Thymus (tissue), 11 donors: ENCODE data around the gene NLRP5. TPM values are rescaled to one million over a fixed set of nuclear protein-coding genes. Genes with fewer than 3 reads are reported as not detected.

Source experiments
- DNase-seq, 9 donors: peaks; one replicate each; pipeline ENCODE4 v3.0.0-alpha.2; 2013; ENCODE audit warnings: low spot score in 9 of 9, low read depth in 6 of 9, missing footprints in 1 of 9
- H3K27ac ChIP-seq, 2 donors: one replicate each; pipeline ENCODE4 v1.5.1; 2013; ENCODE audit warnings: control low read depth in 1 of 2, low read depth in 1 of 2, low read length in 1 of 2, mild to moderate bottlenecking in 1 of 2, moderate library complexity in 1 of 2
- H3K27me3 ChIP-seq, 2 donors: one replicate each; pipeline ENCODE4 v1.5.1; 2013; ENCODE audit warnings: low read length in 1 of 2; ENCODE audit not compliant: control insufficient read depth in 2 of 2, insufficient read depth in 1 of 2
- H3K36me3 ChIP-seq, 2 donors: one replicate each; pipeline ENCODE4 v1.5.1; 2013; ENCODE audit warnings: low read length in 1 of 2, mild to moderate bottlenecking in 1 of 2, moderate library complexity in 1 of 2; ENCODE audit not compliant: control insufficient read depth in 2 of 2, insufficient read depth in 2 of 2
- H3K4me1 ChIP-seq, 2 donors: one replicate each; pipeline ENCODE4 v1.5.1; 2013; ENCODE audit warnings: low read length in 2 of 2; ENCODE audit not compliant: control insufficient read depth in 2 of 2, insufficient read depth in 2 of 2
- H3K4me3 ChIP-seq, 2 donors: one replicate each; pipeline ENCODE4 v1.5.1; 2013; ENCODE audit warnings: low read length in 2 of 2, control low read depth in 1 of 2, mild to moderate bottlenecking in 1 of 2
- H3K9me3 ChIP-seq, 2 donors: one replicate each; pipeline ENCODE4 v1.5.1; 2013; ENCODE audit warnings: low read length in 1 of 2, mild to moderate bottlenecking in 1 of 2; ENCODE audit not compliant: control insufficient read depth in 2 of 2, insufficient read depth in 1 of 2
- WGBS: extraction: QIAGEN DNeasy Blood & Tissue Kit; methylation state at CpG from one replicate; pipeline ENCODE4 v1.1.7; 2013; 5-methylcytosine and 5-hydroxymethylcytosine counted together
- polyA plus RNA-seq: library from polyadenylated mRNA; stranded (reverse); fragments of 200-250 nt; gene quantifications from one replicate; pipeline ENCODE4 v1.2.3, GENCODE V29; 2013
- total RNA-seq: library from RNA; stranded (reverse); fragments of 120-200 nt; gene quantifications from one replicate; pipeline ENCODE4 v1.2.4, GENCODE V29; 2013
- donor health status: healthy.

The NLRP5 gene
- total and polyA plus RNA-seq, 2 donors = 0.02 TPM; not detected in 1

GRCh38 chr19:56106993-56107392 lies 120.4 kb downstream of the NLRP5 start:
- no peak overlapping the region for H3K27ac ChIP-seq
- H3K27me3 ChIP-seq = no peaks in the 10 kb centered on the region
- 93% methylated on average over 11 of the region's 11 CpGs for WGBS
- H3K36me3 ChIP-seq = peaks cover 11 to 20% of the 10 kb centered on the region in 2 donors
- peaks cover 11 to 36% of the 10 kb centered on the region in 2 donors for H3K4me1 ChIP-seq
- no peak overlapping the region for H3K4me3 ChIP-seq
- H3K9me3 ChIP-seq = no peaks in the 10 kb centered on the region
- DNase-seq = no peak

GRCh38 chr19:56107626-56108351 lies 121.2 kb downstream of the NLRP5 start:
- peaks cover 5 to 12% of the 10 kb centered on the region in 2 donors for H3K36me3 ChIP-seq
- H3K27me3 ChIP-seq = no peaks in the 10 kb centered on the region
- H3K9me3 ChIP-seq = no peaks in the 10 kb centered on the region
- no peak overlapping the region for H3K27ac ChIP-seq
- whole genome bisulfite sequencing = 89% methylated on average over 27 of the region's 27 CpGs
- DNase-seq = no peak
- H3K4me3 ChIP-seq = no peak overlapping the region
- H3K4me1 ChIP-seq = peaks cover 19 to 44% of the 10 kb centered on the region in 2 donors

- Histone ChIP-seq H3K36me3 (peaks cover 3 to 8% of the 10 kb centered on the region in 2 donors), H3K9me3 (no peaks in the 10 kb centered on the region), H3K4me1 (peaks cover 28 to 52% of the 10 kb centered on the region in 2 donors), H3K27ac (no peak overlapping the region), H3K27me3 (no peaks in the 10 kb centered on the region), H3K4me3 (no peak overlapping the region)
- no peak for DNase-seq
- 72% methylated on average over 24 of the region's 24 CpGs for WGBS
These were observed 122.0 kb downstream of the NLRP5 start for GRCh38 chr19:56108447-56109195.

GRCh38 chr19:56109226-56109625 lies 122.7 kb downstream of the NLRP5 start:
- H3K36me3 ChIP-seq = peaks cover 3 to 8% of the 10 kb centered on the region in 2 donors
- WGBS = 54% methylated on average over 13 of the region's 13 CpGs
- no peak overlapping the region for H3K27ac ChIP-seq
- H3K27me3 ChIP-seq = no peaks in the 10 kb centered on the region
- peaks cover 28 to 57% of the 10 kb centered on the region in 2 donors for H3K4me1 ChIP-seq
- no peaks in the 10 kb centered on the region for H3K9me3 ChIP-seq
- DNase-seq = peak in 2 of 9 donors; percentile 35 to 58
- no peak overlapping the region for H3K4me3 ChIP-seq

GRCh38 chr19:56110515-56111448 lies 124.2 kb downstream of the NLRP5 start:
- Histone ChIP-seq H3K36me3 (peaks cover 3 to 11% of the 10 kb centered on the region in 2 donors), H3K9me3 (no peaks in the 10 kb centered on the region), H3K27me3 (no peaks in the 10 kb centered on the region), H3K27ac (peak overlapping the region; percentile 76 to 86), H3K4me1 (peaks cover 29 to 59% of the 10 kb centered on the region in 2 donors), H3K4me3 (peak overlapping the region in 1 of 2 donors; percentile 35)
- WGBS = 83% methylated on average over 12 of the region's 12 CpGs
- DNase-seq = no peak

Other genes with a start within 250 kb of the NLRP5 start
- gene NLRP9, start 248.4 kb upstream of the NLRP5 start, total RNA-seq = not detected
- 0.02 TPM for gene NLRP9, start 248.4 kb upstream of the NLRP5 start, polyA plus RNA-seq
- gene RFPL4A, start 227.7 kb upstream of the NLRP5 start, total RNA-seq = 0.33 TPM
- gene RFPL4A, start 227.7 kb upstream of the NLRP5 start, polyA plus RNA-seq = 0.23 TPM
- 0.28 TPM for gene RFPL4AL1, start 217.7 kb upstream of the NLRP5 start, total RNA-seq
- gene RFPL4AL1, start 217.7 kb upstream of the NLRP5 start, polyA plus RNA-seq = 0.05 TPM
- under 0.01 TPM for gene NLRP11, start 154.8 kb upstream of the NLRP5 start, total RNA-seq
- 0.02 TPM for gene NLRP11, start 154.8 kb upstream of the NLRP5 start, polyA plus RNA-seq
- gene NLRP4, start 150.2 kb upstream of the NLRP5 start, total RNA-seq = under 0.01 TPM
- 0.09 TPM for gene NLRP4, start 150.2 kb upstream of the NLRP5 start, polyA plus RNA-seq
- gene NLRP13, start 54.4 kb upstream of the NLRP5 start, total RNA-seq = not detected
- gene NLRP13, start 54.4 kb upstream of the NLRP5 start, polyA plus RNA-seq = 0.02 TPM
- not detected for gene NLRP8, start 38.9 kb upstream of the NLRP5 start, total RNA-seq
- gene NLRP8, start 38.9 kb upstream of the NLRP5 start, polyA plus RNA-seq = not detected
- 19.4 TPM for gene ZNF787, start 134.5 kb downstream of the NLRP5 start, total RNA-seq
- 19.8 TPM for gene ZNF787, start 134.5 kb downstream of the NLRP5 start, polyA plus RNA-seq
- 21.2 TPM for gene ZNF444, start 154.5 kb downstream of the NLRP5 start, total RNA-seq
- gene ZNF444, start 154.5 kb downstream of the NLRP5 start, polyA plus RNA-seq = 45.5 TPM
- not detected for gene GALP, start 189.2 kb downstream of the NLRP5 start, total RNA-seq
- gene GALP, start 189.2 kb downstream of the NLRP5 start, polyA plus RNA-seq = 0.39 TPM
- not detected for gene ZSCAN5B, start 211.0 kb downstream of the NLRP5 start, total RNA-seq
- 0.05 TPM for gene ZSCAN5B, start 211.0 kb downstream of the NLRP5 start, polyA plus RNA-seq
- gene ZSCAN5C, start 215.5 kb downstream of the NLRP5 start, total RNA-seq = 0.05 TPM
- gene ZSCAN5C, start 215.5 kb downstream of the NLRP5 start, polyA plus RNA-seq = 0.16 TPM